GM12878 (cell line): Measurements from ENCODE around the gene ETNK1. TPM values are rescaled to one million over a fixed set of nuclear protein-coding genes. Genes with fewer than 3 reads are reported as not detected.
"Not testable (repeated sequence)": the region's sequence is repeated elsewhere in the genome, so short reads cannot be mapped to it uniquely, and the experiment has no call there.

Source experiments
- ATAC-seq: fragments of 200-7000 bp; cut with Tn5 transposase; 3 replicates; pipeline ENCODE4 v1.9.1; 2020; ENCODE audit warnings: mild to moderate bottlenecking, moderate library complexity
- BruUV-seq: library from RNA; stranded (reverse); fragments of 400-500 nt; replicated peaks from 2 replicates; lab custom pipeline; 2021; lab: Mats Ljungman, UMichigan
- CTCF ChIA-PET: fragments of 300-600 bp; sonication (Branson Sonifier 250); formaldehyde crosslinking; extraction: SDS; loops from one replicate; lab custom pipeline; 2021; ENCODE audit warnings: inconsistent platforms; lab: Yijun Ruan, JAX
- POLR2A ChIA-PET: fragments of 350-600 bp; formaldehyde crosslinking; extraction: SDS; loops from one replicate; lab custom pipeline; 2021; ENCODE audit warnings: inconsistent platforms; lab: Charles Lee
- RAD21 ChIA-PET: fragments of 300-600 bp; sonication (Branson Sonifier 250); formaldehyde crosslinking; loops from one replicate; lab custom pipeline; 2023; ENCODE audit warnings: antibody characterized with exemption; ENCODE audit not compliant: unreplicated experiment; lab: Charles Lee
- SMC1A ChIA-PET: fragments of 300-600 bp; sonication (Branson Sonifier 250); formaldehyde crosslinking; loops from one replicate; lab custom pipeline; 2023; ENCODE audit not compliant: unreplicated experiment, uncharacterized antibody; lab: Charles Lee
- DNase-seq: peaks from one replicate; pipeline ENCODE4 v3.0.0-alpha.2; 2011; ENCODE audit warnings: low read depth, low spot score
- FAIRE-seq: peaks from 3 replicates; lab custom pipeline; 2011; peaks lifted over from hg19 to GRCh38; lab: Jason Lieb, UNC
- H2AFZ ChIP-seq: 2 replicates; pipeline ENCODE4 v1.6.0; 2011; ENCODE audit warnings: low read depth, low read length, control low read depth; ENCODE audit not compliant: control insufficient read depth
- H3K27ac ChIP-seq: 2 replicates; pipeline ENCODE4 v1.5.1; 2011; ENCODE audit warnings: control low read depth; ENCODE audit not compliant: control insufficient read depth, insufficient read depth
- H3K27me3 ChIP-seq, 2 experiments: replicated peaks in 1 of 2; 2 replicates each; pipeline versions ENCODE4 v1.6.0 to v1.6.1; 2011; ENCODE audit warnings: low read length in 1 of 2; ENCODE audit not compliant: control insufficient read depth in 2 of 2, insufficient read depth in 2 of 2
- H3K36me3 ChIP-seq, 2 experiments: 2 replicates each; pipeline ENCODE4 v1.5.1; 2011; ENCODE audit warnings: low read length in 1 of 2; ENCODE audit not compliant: control insufficient read depth in 2 of 2, insufficient read depth in 2 of 2
- H3K4me1 ChIP-seq: 2 replicates; pipeline ENCODE4 v1.6.1; 2011; ENCODE audit warnings: mild to moderate bottlenecking, low read length, moderate library complexity, mixed read lengths; ENCODE audit not compliant: control insufficient read depth, insufficient read depth
- H3K4me2 ChIP-seq: 2 replicates; pipeline ENCODE4 v1.6.0; 2011; ENCODE audit warnings: control low read depth; ENCODE audit not compliant: control insufficient read depth, insufficient read depth
- H3K4me3 ChIP-seq: fragments of 200-600 bp; sonication (generic); 2 replicates; pipeline ENCODE4 v1.5.1; 2016
- H3K79me2 ChIP-seq: 2 replicates; pipeline ENCODE4 v1.6.0; 2011; ENCODE audit warnings: low read length; ENCODE audit not compliant: control insufficient read depth, insufficient read depth
- H3K9ac ChIP-seq: 2 replicates; pipeline ENCODE4 v1.8.0; 2011; ENCODE audit warnings: low read length, control low read depth, mixed read lengths; ENCODE audit not compliant: control insufficient read depth, insufficient read depth
- H3K9me3 ChIP-seq: replicated peaks from 3 replicates; pipeline ENCODE4 v1.5.1; 2011; ENCODE audit warnings: mild to moderate bottlenecking, low read length; ENCODE audit not compliant: control insufficient read depth, insufficient read depth
- H4K20me1 ChIP-seq: 2 replicates; pipeline ENCODE4 v1.6.0; 2011; ENCODE audit not compliant: control insufficient read depth, insufficient read depth
- ASH2L ChIP-seq: fragments of 300-600, 200-600 bp; sonication (generic); IDR thresholded peaks from 2 replicates; pipeline ENCODE4 v1.6.1; 2017; ENCODE audit warnings: low read depth, mild to moderate bottlenecking, borderline replicate concordance
- CEBPZ ChIP-seq: fragments of 150-350 bp; IDR thresholded peaks from 2 replicates; pipeline ENCODE4 v1.6.1; 2016; ENCODE audit warnings: low read depth, low read length
- CREB1 ChIP-seq: IDR thresholded peaks from 2 replicates; pipeline ENCODE4 v1.6.1; 2012; ENCODE audit warnings: low read depth, mild to moderate bottlenecking, inconsistent platforms
- MYC ChIP-seq: IDR thresholded peaks from 2 replicates; pipeline ENCODE4 v1.6.1; 2011; ENCODE audit warnings: mild to moderate bottlenecking, low read length, moderate library complexity, inconsistent platforms; ENCODE audit not compliant: insufficient read depth, insufficient replicate concordance, insufficient read length, severe bottlenecking
- NR2C2 ChIP-seq: IDR thresholded peaks from 2 replicates; pipeline ENCODE4 v1.6.1; 2011; ENCODE audit warnings: borderline replicate concordance, low read depth; ENCODE audit not compliant: control insufficient read depth, insufficient read length
- NRF1 ChIP-seq: conservative IDR thresholded peaks from 2 replicates; pipeline ENCODE4 v1.6.1; 2011; ENCODE audit warnings: mild to moderate bottlenecking, low read depth, low read length, improper control_type of control experiment
- RELB ChIP-seq: fragments of 450-650 bp; IDR thresholded peaks from 2 replicates; pipeline ENCODE4 v1.6.1; 2017; ENCODE audit warnings: low read depth, mild to moderate bottlenecking, moderate library complexity
- SIN3A ChIP-seq: IDR thresholded peaks from 2 replicates; pipeline ENCODE4 v1.6.1; 2012; ENCODE audit warnings: low read depth, low read length, improper control_type of control experiment
- SPI1 ChIP-seq: IDR thresholded peaks from 2 replicates; pipeline ENCODE4 v1.6.1; 2011; ENCODE audit warnings: low read depth, mild to moderate bottlenecking, low read length, moderate library complexity, borderline replicate concordance; ENCODE audit not compliant: insufficient read depth
- SRF ChIP-seq, 2 experiments: IDR thresholded peaks; 2 replicates each; pipeline ENCODE4 v1.6.1; 2011; ENCODE audit warnings: low read depth in 2 of 2, low read length in 2 of 2, mild to moderate bottlenecking in 1 of 2, moderate library complexity in 1 of 2
- WGBS: methylation state at CpG from one replicate; pipeline ENCODE4 v1.1.6; 2016; ENCODE audit warnings: low lambda C conversion rate; ENCODE audit not compliant: insufficient replicate concordance, insufficient coverage; ENCODE audit errors: missing lambda C conversion rate; 5-methylcytosine and 5-hydroxymethylcytosine counted together
- in situ Hi-C: fragments of 300-500 bp; cut with MboI; formaldehyde crosslinking; loops from 9 replicates; pipeline ENCODE4 v1.14.3; 2018; ENCODE audit warnings: mixed read lengths
- intact Hi-C: fragments of 100-400 bp; cut with micrococcal nuclease; formaldehyde crosslinking; loops from one replicate; pipeline ENCODE4 v1.14.2; 2022; ENCODE audit not compliant: unreplicated experiment
- polyA plus RNA-seq, 11 experiments: library from polyadenylated mRNA; depleted of rRNA in 4 of 11; unstranded in 6 of 11; stranded (reverse) in 5 of 11; fragments of >200 nt; fragmentation: Nextera tagmentation in 4 of 11; fragmentation: Illumina TruSeq in 1 of 11; extraction: Ambion mirVana in 4 of 11; extraction: Trizol in 1 of 11; gene quantifications; 1 replicate in 1 of 11; 2 replicates in 10 of 11; pipeline versions ENCODE4 v1.2.1 to v1.2.3, GENCODE V29; 2011 to 2016; ENCODE audit warnings: inconsistent platforms in 2 of 11, missing spikeins in 2 of 11, low read depth in 1 of 11
- total RNA-seq, 4 experiments: library from RNA; depleted of rRNA in 3 of 4; stranded (reverse); fragments of >200 nt in 3 of 4; fragmentation: Illumina TruSeq in 1 of 4; extraction: Trizol in 1 of 4; gene quantifications; 2 replicates each; pipeline versions ENCODE4 v1.2.1 to v1.2.3, GENCODE V29; 2013 to 2021

Gene ETNK1
- total and polyA plus RNA-seq, 10 of the 15 experiments (the other 5 are each of a cell fraction or from before 2014, with no cell fraction given): 12.3 to 69.4 (median 34.2) TPM

GRCh38 chr12:22698576-22698975, 73.6 kb downstream of the ETNK1 start (continued):
- no peak for TF ChIP-seq ASH2L

GRCh38 chr12:22699705-22700104, 74.7 kb downstream of the ETNK1 start:
- in situ Hi-C loops, H3K36me3 ChIP-seq, H3K27me3 ChIP-seq, RAD21 ChIA-PET, H3K9ac ChIP-seq, ATAC-seq, H3K4me2 ChIP-seq, BruUV-seq, FAIRE-seq, H3K79me2 ChIP-seq, intact Hi-C loops, H3K9me3 ChIP-seq, POLR2A ChIA-PET, H4K20me1 ChIP-seq, H3K27ac ChIP-seq, SMC1A ChIA-PET, H3K4me1 ChIP-seq, H2AFZ ChIP-seq, DNase-seq, H3K4me3 ChIP-seq: not testable (repeated sequence)
- CTCF ChIA-PET: interaction anchor here (0.8 to 2.0 kb wide), 3 partner anchors 9 to 15 kb away, joined by 3 to 9 read pairs (median 3); no protein-coding TSS in a partner anchor
- WGBS: 26% methylated on average over 8 of the region's 11 CpGs

GRCh38 chr12:22700106-22700505, 75.1 kb downstream of the ETNK1 start:
- 100% methylated on average over 1 of the region's 1 CpG for WGBS
- no TSS peak for BruUV-seq
- H3K36me3 ChIP-seq: no peaks in the 10 kb centered on the region
- H3K9ac ChIP-seq: no peak overlapping the region
- no peak overlapping the region for H2AFZ ChIP-seq
- H3K4me3 ChIP-seq: no peak overlapping the region
- no peaks in the 10 kb centered on the region for H3K27me3 ChIP-seq
- SMC1A ChIA-PET: no interaction called here
- no peaks in the 10 kb centered on the region for H3K4me1 ChIP-seq
- in situ Hi-C loops: no loop called here
- FAIRE-seq: no peak
- DNase-seq: no peak
- no peaks in the 10 kb centered on the region for H3K9me3 ChIP-seq
- intact Hi-C loops: no loop called here
- CTCF ChIA-PET: interaction anchor here (0.8 to 2.0 kb wide), 3 partner anchors 9 to 15 kb away, joined by 3 to 9 read pairs (median 3); no protein-coding TSS in a partner anchor
- H3K4me2 ChIP-seq: no peak overlapping the region
- ATAC-seq: no peak
- H4K20me1 ChIP-seq: no peaks in the 10 kb centered on the region
- H3K79me2 ChIP-seq: no peaks in the 10 kb centered on the region
- POLR2A ChIA-PET: no interaction called here
- H3K27ac ChIP-seq: no peak overlapping the region
- RAD21 ChIA-PET: no interaction called here
- TF ChIP-seq CEBPZ (no peak), NRF1 (no peak), CREB1 (no peak), SIN3A (no peak), NR2C2 (no peak), SRF (IDR thresholded peaks at IDR 0.05; ENCODE audit: low read depth in 2 of 2, low read length in 2 of 2) (no peak), SPI1 (no peak), MYC (no peak), RELB (no peak)
